C1 segment of cervical spinal cord (tissue), 14 donors: ENCODE data around the gene ITCH.
"Not testable (repeated sequence)": the region's sequence is repeated elsewhere in the genome, so short reads cannot be mapped to it uniquely, and the experiment has no call there.

Source experiments
- DNase-seq, 14 donors: peaks; one replicate each; lab custom pipeline; 2025; lab: John Stamatoyannopoulos, UW

ITCH gene

GRCh38 chr20:34507702-34508413, 144.8 kb downstream of the ITCH start:
- DNase-seq, result no peak

- no peak for DNase-seq
Measured at GRCh38 chr20:34510575-34510974, 147.5 kb downstream of the ITCH start.

DNA sequence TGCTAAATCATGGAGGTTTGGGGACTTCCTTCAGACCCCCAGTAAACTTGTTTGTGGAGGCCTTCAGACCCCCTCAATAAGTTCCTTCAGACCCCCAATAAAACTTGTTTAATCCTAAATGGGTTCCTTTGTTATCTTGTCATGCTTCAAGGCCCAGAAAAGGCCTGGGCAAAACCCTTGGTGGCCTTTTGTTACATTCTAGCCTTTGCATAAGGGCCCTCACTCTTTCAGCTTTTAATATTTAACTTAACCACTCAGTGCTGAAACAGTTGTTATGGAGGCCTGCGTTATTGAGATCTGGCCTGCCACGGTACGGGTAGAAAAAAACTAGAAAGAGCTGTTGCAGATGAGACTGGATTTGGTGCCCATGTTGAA, 148.8 kb downstream of the ITCH start:
- DNase-seq, result no peak

DNA sequence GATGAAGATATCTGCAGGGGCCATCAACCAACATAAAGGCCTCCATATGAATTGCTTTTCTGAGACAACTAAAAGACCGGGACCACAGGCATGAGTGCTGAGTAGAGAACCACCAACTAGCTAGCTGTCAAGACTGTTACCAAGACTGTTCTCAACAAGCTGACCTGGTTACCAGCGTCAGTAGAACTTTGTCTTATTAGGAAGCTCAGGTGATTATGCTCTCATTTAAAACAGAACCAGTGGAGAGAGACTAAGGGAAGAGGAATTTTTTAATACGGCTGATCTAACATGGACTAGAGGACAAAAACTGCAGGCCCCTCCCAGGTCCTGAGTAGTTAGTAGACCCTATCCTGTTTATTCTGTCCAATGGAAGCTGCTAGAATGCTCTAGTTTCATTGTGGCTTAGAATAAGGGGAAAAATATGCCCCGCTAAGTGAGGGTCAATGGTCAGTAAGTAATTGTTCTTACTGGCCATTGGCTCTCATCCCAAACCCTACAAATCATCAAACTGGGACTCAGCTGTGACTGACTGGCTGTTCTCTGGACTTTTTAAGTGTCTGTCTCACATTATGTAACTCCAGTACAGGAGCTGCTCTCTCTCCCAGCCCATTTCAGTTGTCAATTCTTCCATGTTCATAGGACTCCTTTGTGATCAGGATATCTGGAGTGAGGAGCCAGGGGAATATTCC, 149.3 kb downstream of the ITCH start:
- DNase-seq, result no peak

- DNase-seq, result no peak
Measured at GRCh38 chr20:34512955-34513419, 149.9 kb downstream of the ITCH start.

DNA sequence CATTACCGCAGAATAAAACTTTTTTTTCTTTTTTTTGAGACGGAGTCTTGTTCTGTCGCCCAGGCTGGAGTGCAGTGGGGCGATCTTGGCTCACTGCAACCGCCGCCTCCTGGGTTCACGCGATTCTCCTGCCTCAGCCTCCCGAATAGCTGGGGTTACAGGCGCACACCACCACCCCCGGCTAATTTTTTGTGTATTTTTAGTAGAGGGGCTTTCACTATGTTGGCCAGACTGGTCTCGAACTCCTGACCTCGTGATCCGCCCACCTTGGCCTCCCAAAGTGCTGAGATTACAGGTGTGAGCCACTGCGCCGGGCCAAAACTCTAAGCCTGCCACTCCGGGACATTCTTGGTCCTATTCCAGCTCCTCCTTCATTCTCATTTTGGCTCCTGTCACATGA, 151.0 kb downstream of the ITCH start:
- not testable (repeated sequence) for DNase-seq

DNA sequence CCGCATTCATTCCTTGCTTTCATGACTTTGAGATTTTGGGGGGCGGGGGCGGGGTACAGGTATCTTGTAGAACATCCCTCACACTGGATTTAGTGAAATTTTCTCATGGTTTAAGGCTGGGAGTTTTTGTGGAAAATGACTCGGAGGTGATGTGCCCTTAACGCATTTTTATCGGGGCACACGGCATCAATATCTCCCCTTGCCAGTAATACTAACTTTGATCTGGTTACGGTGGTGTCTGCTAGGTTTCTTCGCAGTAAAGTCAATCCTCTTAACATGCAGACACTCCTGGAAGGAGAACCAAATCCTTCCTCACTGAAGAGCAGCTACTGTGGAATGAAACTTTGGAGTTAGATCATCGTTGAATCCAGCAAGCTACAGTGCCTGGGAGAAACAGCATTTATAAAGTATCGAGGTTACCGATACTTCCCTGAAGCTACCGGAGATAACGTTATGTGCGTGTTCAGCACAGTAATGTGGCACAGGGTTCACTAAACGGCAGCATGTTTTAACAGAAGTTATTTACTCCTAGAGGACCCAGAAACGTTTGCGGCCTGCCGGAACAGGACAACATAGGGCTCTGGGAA, 151.9 kb downstream of the ITCH start:
- DNase-seq, result no peak

DNA sequence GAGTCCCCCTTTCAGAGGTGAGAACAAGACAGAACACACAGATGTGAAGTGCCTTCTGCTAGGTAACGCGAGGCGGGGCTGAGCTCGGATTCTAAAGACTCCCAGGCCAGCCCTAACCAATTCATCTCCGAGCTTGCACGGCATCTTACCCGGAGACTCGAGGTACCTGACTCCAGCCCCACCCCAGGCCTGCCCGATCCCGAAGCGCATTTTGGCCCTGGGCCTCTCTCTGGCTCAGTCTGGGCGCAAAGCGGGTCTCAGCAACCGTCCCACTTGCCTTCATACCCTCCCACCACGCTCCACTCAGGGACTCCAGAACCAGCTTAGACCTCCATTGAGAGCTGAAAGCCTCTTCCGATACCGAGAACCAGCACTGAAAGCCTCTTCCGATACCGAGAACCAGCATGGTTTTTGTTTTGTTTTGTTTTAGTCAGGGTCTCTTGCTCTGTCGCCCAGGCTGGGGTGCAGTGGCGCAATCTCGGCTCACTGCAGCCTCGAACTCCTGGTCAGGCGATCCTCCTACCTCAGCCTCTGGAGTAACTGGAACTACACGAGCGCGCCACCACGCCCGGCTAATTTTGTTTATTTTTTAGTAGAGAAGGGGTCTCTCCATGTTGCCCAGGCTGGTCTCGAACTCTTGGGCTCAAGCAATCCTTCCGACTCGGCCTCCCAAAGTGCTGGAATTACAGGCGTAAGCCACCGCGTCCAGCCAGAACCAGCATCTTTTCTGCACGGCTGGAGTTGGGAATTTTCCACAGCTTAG, 152.6 kb downstream of the ITCH start:
- peak in 6 of 14 donors; percentile 34 to 69 (median 63) for DNase-seq

- peak; percentile 72 to 96 (median 94) for DNase-seq
Measured at GRCh38 chr20:34516247-34517113, 153.4 kb downstream of the ITCH start, which contains the start of gene DYNLRB1. TSS of gene DYNLRB1 (plus strand) at chr20:34516422. CDS start at chr20:34516459, 37 bp downstream.

DNA sequence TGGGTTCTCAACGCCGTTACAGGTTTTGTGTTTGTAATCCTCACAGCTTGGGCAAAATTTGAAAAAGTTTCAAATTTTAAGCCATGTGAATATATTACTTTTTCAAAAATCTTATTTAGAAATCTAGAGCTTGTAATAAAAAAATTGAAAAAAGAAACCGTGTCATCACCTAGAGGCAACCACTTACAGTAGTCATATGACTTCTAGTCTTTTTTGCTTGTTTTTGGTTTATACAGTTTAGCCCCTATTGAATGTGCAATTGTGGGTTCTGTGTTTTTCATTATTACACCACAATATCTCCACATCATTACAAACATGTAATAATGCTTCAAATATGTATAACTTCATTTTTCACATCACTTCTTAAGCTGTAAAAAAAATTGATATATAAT, 154.0 kb downstream of the ITCH start:
- DNase-seq, result no peak

GRCh38 chr20:34518863-34519262, 155.8 kb downstream of the ITCH start:
- DNase-seq, result not testable (repeated sequence)

DNA sequence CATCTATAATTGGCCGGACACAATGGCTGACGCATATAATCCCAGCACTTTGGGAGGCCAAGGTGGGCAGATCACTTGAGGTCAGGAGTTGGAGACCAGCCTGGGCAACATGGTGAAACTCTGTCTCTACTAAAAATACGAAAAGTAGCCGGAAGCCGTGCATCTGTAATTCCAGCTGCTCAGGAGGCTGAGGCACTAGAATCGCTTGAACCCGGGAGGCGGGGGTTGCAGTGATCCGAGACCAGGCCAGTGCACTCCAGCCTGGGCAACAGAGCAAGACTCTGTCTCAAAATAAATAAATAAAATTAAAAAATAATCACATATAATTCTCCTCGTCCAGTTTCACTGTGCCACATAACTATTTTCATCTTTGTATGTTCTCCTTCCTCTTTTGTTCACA, 156.8 kb downstream of the ITCH start:
- not testable (repeated sequence) for DNase-seq

GRCh38 chr20:34522969-34523871, 160.1 kb downstream of the ITCH start:
- peak in 7 of 14 donors; percentile 20 to 54 (median 33) for DNase-seq

- DNase-seq, result no peak
Measured at GRCh38 chr20:34524426-34524825, 161.4 kb downstream of the ITCH start.

DNA sequence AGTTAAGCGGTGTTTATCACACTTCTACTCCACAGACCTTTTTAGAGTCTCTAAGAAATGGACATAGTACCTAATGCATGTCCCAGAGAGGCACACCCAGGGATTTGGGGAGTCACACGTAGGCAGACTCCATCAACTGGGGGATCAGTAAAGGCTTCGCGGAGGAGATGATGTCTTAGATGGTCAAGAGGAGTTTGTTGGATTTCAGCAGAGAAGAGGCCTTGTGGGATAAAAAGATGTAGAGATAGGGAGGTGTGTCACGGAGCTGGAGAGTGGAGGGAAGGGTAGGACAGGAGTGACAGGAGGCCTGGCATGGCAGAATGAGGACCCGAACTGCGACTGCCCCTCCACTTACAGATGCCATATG, 162.3 kb downstream of the ITCH start:
- peak in 2 of 14 donors; percentile 64 to 74 for DNase-seq

- peak in 7 of 14 donors; percentile 37 to 74 (median 54) for DNase-seq
Measured at GRCh38 chr20:34525709-34526416, 162.8 kb downstream of the ITCH start.

GRCh38 chr20:34526466-34526865, 163.4 kb downstream of the ITCH start:
- DNase-seq, result no peak

DNA sequence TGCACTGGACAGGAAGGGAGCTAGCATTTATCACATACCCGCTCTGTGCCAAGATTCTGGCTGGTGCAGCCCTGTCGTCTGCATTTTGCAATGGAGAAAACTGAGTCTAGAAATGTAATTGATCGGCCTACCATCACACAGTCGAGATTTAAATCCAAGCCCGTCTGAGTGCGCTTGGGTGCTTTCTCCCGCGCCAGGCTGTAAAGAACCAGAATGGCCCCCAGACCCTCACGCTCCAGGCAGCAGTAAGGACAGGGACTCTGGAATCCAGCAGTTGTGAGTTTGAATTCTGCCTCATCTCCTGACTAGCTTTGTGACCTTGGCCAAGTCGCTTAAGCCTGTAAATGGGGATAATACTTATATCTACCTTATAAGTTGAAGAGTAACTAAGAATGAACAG, 163.9 kb downstream of the ITCH start:
- no peak for DNase-seq

DNA sequence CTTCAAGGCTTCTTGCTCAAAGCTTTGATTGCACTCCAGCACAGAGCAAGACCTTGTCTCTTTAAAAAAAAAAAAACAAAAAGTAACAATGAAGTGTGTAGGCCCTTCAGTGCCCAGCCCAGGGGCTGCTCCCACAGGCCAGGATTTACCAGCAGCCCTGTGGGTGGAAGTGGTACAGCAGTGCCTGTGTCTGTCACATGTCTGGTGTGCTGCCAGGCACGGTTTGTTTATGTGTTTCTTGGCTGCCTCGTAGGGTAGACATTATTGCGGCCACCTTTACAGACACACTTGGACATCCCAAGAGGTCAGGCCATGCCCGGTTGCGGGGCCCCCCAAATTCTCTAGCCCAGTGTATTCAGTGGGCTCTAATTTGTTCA, 165.8 kb downstream of the ITCH start:
- DNase-seq, result peak in 8 of 14 donors; percentile 12 to 55 (median 32)
